GM19455 (cell line): ENCODE results near the gene BABAM2.
"Not testable (repeated sequence)": the region's sequence is repeated elsewhere in the genome, so short reads cannot be mapped to it uniquely, and the experiment has no call there.

Source experiments
- ATAC-seq: cut with Tn5 transposase; IDR thresholded peaks from one replicate; pipeline ENCODE4 v1.9.1; 2021; ENCODE audit not compliant: unreplicated experiment

The BABAM2 gene

GRCh38 chr2:28366149-28366495 lies 475.6 kb downstream of the BABAM2 start:
- no peak for ATAC-seq

- ATAC-seq, result no peak
These were observed 476.2 kb downstream of the BABAM2 start for GRCh38 chr2:28366496-28367282.

GRCh38 chr2:28367667-28368356 lies 477.3 kb downstream of the BABAM2 start:
- ATAC-seq, result no peak

DNA sequence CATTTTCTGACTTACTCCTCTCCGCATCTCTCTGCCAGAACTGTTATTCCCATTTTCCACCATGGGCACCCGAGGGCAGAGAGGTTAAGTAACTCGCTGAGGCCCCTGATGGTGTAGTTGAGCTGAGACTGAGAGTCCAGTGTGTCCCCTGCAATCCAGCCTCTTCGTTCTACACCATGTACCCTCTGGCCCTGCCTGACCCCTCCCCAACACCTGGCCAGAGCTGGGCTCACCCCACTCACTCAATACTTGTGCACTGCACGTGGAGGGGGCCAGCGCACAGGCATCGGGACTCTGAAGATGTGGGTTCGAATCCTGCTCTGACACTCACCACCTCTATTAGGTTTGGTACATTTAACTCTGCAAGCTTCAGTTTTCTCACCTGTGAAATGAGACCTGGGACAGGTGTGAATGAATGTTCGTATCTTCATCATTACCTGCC lies 477.8 kb downstream of the BABAM2 start:
- no peak for ATAC-seq

- no peak for ATAC-seq
These were observed 478.8 kb downstream of the BABAM2 start for GRCh38 chr2:28369358-28369757.

DNA sequence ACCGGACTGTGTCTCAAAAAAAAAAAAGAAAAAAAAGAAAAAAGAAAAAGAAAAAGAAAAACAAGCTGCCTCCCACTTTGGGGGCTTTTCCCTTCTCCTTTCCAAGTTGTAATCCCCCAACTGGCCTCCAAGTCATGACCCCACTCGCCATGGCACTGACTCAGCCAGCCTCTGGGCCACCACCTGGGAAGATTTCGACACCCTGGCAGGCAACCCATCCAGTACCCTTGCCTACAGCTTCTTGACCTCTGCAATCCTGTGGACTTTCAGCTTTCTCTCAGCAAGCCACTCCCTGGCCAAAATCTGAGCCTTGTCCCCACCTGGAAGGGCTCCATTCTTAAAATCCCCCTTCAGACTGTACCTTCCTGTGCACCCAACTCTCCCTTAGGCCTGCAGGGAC lies 479.8 kb downstream of the BABAM2 start:
- ATAC-seq, result no peak

DNA sequence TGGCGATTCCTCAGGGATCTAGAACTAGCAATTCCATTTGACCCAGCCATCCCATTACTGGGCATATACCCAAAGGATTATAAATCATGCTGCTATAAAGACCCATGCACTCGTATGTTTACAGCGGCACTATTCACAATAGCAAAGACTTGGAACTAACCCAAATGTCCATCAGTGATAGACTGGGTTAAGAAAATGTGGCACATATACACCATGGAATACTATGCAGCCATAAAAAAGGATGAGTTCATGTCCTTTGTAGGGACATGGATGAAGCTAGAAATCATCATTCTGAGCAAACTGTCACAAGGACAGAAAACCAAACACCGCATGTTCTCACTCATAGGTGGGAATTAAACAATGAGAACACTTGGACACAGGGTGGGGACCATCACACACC lies 481.2 kb downstream of the BABAM2 start:
- ATAC-seq, result not testable (repeated sequence)

GRCh38 chr2:28373854-28374253 lies 483.3 kb downstream of the BABAM2 start:
- no peak for ATAC-seq

DNA sequence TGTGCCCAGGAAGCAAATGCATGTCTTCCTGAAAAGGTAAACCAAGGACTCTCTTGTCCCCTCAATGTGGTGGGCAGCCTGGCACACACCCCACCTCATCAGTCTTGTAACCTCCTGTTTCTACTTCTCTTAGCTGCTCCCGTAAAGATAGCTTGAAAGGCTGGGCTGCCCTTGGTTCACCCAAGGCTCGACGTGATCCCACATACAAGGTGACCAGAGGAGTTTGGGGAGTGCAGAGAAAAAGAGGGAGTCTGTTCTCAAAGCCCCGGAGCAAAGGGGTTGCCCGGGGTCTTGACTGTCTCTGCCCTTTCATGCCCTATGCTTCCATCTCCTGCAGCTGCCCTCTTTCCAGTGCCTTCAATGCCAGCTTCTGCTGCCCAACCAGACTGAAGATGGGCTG lies 483.8 kb downstream of the BABAM2 start:
- no peak for ATAC-seq

GRCh38 chr2:28375236-28375635 lies 484.7 kb downstream of the BABAM2 start:
- ATAC-seq, result no peak

GRCh38 chr2:28375742-28376631 lies 485.5 kb downstream of the BABAM2 start:
- ATAC-seq, result no peak

- no peak for ATAC-seq
These were observed 486.8 kb downstream of the BABAM2 start for GRCh38 chr2:28377195-28377816.

GRCh38 chr2:28377984-28378678 lies 487.6 kb downstream of the BABAM2 start:
- no peak for ATAC-seq

- no peak for ATAC-seq
These were observed 488.4 kb downstream of the BABAM2 start for GRCh38 chr2:28378679-28379584.

DNA sequence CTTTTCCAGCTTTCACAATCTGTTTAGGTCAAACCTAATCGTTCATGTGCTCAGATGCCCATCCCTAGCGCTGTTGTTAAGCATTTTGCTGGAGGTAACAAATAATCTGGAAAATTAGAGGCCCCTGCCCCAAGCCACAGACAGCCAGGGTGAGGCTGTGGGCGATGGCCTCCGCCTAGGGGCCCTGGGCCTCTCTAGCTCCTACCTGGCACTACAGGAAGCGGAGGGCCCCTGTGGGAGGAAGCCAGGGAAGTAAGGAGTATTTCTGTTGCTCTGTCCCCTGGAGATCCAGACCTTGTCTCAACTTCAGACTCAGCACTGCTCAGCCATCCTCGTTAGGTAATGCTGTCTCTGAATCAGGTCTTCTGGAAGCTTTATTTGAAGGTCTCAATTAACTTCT lies 489.7 kb downstream of the BABAM2 start:
- no peak for ATAC-seq

GRCh38 chr2:28381225-28382180 lies 491.0 kb downstream of the BABAM2 start:
- ATAC-seq, result no peak

DNA sequence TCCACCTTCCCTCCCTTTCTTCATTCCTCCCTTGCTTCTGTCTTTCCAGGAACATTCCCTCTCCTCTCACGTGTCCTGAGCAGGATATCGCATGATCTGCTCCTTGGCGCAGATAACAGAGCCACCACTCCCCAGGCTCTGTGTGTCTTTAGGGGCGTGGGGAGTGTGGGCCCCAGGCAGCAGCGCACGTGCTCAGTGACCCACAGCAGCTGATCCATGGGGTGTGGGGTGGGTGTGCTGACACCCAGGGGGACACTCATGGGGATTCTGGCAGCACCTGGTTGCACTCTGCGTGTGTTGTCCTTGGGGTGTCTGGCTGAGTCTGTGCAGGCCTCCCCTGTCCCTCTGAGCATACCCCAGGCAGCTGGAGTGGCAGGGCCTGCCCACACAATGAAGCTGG lies 492.2 kb downstream of the BABAM2 start:
- ATAC-seq, result no peak
